ENCODE measurements around the gene TBCCD1.

The TBCCD1 gene

DNA sequence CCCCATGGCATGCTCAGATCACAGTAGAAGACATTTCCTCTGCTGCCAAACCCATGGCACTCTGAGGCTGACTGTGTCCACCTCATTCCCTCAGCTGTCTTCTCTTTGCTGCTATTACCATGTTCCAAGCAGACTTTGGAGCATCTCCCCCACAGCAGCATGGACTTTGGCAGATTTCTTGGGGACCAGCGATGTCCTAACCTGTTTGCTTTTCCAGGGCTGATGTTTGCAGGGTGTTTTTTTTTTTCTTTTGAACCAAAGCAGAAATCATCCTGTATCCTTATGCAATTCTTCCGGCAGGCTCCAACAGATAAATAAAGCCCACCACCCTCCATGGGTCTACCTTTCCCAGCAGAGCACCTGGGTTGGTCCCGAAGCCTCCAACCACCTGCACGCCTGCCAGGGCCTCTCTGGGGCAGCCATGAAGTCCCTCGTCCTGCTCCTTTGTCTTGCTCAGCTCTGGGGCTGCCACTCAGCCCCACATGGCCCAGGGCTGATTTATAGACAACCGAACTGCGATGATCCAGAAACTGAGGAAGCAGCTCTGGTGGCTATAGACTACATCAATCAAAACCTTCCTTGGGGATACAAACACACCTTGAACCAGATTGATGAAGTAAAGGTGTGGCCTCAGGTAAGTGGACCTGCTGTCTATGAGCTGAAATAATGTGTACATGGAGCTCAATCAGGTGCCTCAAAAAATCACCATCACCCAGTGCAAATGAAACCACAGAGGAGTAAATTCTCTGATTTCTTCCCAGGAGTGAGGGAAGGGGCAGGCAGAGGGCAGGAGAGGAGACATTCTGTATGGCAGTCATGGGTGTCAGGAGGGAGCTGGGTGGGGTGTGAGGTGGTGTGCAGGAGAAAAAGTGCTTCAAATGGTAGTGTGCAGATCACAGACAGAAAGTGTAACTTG, 45.8 kb upstream of the TBCCD1 start, which contains the start of gene AHSG:
AHSG (plus strand) TSS at position 340 of the 916 bp plus-strand sequence; CDS start at position 422, 82 bp downstream.
- POLR2A ChIA-PET (ENCODE audit: low non-redundant PET) = no interaction called here
- no peak for DNase-seq (ENCODE audit: low spot score)

DNA sequence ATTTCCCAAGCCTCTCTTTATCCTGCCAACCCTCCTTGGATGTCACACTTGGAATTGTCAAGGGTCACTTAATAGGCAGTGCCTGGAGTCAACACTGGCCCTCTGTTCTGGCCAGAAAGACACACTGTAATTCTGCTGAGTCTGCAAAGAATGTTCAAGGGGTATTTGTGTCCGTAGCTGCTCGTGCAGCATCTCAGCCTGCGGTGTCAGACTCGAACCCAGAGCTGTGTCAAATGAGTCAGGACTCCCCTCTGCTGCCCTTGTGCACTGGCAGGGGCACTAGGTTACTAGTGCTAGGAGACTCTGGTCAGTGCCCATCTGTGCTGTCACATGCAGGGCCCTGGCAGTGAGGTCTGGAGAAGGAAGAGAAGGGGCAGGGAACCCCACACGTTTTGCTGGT, 44.9 kb upstream of the TBCCD1 start:
- ChIA-PET CTCF (interaction anchor here (0.6 kb wide), 1 partner anchor 8 kb away, joined by 4 read pairs; no protein-coding TSS in a partner anchor), POLR2A (ENCODE audit: low non-redundant PET) (no interaction called here)
- TF ChIP-seq, protein P1, sequence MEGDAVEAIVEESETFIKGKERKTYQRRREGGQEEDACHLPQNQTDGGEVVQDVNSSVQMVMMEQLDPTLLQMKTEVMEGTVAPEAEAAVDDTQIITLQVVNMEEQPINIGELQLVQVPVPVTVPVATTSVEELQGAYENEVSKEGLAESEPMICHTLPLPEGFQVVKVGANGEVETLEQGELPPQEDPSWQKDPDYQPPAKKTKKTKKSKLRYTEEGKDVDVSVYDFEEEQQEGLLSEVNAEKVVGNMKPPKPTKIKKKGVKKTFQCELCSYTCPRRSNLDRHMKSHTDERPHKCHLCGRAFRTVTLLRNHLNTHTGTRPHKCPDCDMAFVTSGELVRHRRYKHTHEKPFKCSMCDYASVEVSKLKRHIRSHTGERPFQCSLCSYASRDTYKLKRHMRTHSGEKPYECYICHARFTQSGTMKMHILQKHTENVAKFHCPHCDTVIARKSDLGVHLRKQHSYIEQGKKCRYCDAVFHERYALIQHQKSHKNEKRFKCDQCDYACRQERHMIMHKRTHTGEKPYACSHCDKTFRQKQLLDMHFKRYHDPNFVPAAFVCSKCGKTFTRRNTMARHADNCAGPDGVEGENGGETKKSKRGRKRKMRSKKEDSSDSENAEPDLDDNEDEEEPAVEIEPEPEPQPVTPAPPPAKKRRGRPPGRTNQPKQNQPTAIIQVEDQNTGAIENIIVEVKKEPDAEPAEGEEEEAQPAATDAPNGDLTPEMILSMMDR (conservative IDR thresholded peaks at IDR 0.05; ENCODE audit: low read depth) = no peak
- DNase-seq (ENCODE audit: low spot score) = no peak
- no peak overlapping the region for H3K27ac ChIP-seq

More for the DNA sequence above, 45.8 kb upstream of the TBCCD1 start, which contains the start of gene AHSG:
- H3K27ac ChIP-seq = no peak within 1 kb of the TSS
- CTCF ChIA-PET = interaction anchor here (0.6 kb wide), 1 partner anchor 9 kb away, joined by 4 read pairs; no protein-coding TSS in a partner anchor
- TF ChIP-seq, protein P1 (conservative IDR thresholded peaks at IDR 0.05; ENCODE audit: low read depth) = no peak

DNA sequence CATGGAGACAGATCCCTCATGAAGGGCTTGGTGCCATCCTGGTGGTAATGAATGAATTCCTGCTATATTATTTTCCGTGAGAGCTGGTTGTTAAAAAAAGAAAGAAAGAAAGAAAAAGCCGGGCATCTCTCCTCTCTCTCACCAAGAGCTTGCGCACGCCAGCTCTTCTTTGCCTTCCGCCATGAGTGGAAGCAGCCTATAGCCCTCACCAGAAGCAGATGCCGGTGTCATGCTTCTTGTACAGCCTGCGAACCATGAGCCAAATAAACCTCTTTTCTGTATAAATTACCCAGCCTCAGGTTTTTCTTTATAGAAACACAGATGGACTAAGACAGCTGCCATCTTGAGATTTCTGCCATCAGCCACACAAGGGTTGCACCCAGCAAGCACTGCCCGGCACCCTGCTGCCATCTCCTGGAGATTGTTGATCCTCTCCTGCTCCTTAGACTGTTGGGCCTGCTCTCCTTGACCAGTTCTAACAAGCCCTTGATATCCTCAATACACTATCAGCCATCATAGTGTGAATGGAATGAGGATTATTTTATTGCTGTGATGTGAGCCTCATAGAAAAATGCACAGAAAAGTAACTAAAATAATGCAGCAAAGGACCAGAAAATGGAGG, 42.2 kb upstream of the TBCCD1 start:
- TF ChIP-seq, protein P1 (conservative IDR thresholded peaks at IDR 0.05; ENCODE audit: low read depth) = no peak; the same call in 1 of the 2 replicates
- ChIA-PET POLR2A (ENCODE audit: low non-redundant PET) (no interaction called here), CTCF (interaction anchor here (0.6 to 1.0 kb wide), 5 partner anchors 12 to 666 kb away, joined by 3 to 8 read pairs (median 3); partner anchors contain the start of gene EIF4A2)
- peak; percentile 55 for DNase-seq (ENCODE audit: low spot score)
- H3K27ac ChIP-seq = no peak overlapping the region

DNA sequence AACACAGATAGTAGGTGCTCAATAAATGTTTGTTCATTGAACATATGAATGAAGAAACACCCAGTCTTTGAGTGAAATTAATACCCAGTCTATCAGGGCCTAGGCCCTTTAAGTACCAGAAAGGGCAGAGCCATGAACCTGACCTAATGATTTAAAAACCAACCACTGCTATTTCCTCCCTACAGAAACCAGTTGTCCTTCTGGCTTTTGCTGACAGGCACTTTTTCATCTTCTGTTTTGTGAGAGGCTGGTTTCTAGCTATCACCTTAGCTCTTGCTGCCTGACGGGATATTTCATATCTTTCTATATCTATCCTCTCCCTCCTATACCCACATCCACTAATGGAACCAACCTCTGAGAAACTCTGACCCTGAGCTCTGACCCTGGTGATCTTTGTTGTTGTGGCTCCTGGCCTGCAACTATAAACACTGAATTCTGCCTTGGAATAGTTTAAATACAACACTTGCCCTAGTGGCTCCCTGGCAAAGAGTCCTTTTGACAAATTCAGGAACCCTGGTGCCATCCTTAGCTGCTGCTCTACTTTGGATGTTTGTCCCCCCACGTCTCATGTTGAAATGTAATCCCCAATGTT, 41.6 kb upstream of the TBCCD1 start:
- ChIA-PET CTCF (interaction anchor here (0.6 to 1.0 kb wide), 4 partner anchors 11 to 175 kb away, joined by 3 to 8 read pairs (median 3); partner anchors contain the start of gene EIF4A2), POLR2A (ENCODE audit: low non-redundant PET) (no interaction called here)
- TF ChIP-seq, protein P1 (conservative IDR thresholded peaks at IDR 0.05; ENCODE audit: low read depth) = no peak
- DNase-seq (ENCODE audit: low spot score) = no peak
- no peak overlapping the region for H3K27ac ChIP-seq

DNA sequence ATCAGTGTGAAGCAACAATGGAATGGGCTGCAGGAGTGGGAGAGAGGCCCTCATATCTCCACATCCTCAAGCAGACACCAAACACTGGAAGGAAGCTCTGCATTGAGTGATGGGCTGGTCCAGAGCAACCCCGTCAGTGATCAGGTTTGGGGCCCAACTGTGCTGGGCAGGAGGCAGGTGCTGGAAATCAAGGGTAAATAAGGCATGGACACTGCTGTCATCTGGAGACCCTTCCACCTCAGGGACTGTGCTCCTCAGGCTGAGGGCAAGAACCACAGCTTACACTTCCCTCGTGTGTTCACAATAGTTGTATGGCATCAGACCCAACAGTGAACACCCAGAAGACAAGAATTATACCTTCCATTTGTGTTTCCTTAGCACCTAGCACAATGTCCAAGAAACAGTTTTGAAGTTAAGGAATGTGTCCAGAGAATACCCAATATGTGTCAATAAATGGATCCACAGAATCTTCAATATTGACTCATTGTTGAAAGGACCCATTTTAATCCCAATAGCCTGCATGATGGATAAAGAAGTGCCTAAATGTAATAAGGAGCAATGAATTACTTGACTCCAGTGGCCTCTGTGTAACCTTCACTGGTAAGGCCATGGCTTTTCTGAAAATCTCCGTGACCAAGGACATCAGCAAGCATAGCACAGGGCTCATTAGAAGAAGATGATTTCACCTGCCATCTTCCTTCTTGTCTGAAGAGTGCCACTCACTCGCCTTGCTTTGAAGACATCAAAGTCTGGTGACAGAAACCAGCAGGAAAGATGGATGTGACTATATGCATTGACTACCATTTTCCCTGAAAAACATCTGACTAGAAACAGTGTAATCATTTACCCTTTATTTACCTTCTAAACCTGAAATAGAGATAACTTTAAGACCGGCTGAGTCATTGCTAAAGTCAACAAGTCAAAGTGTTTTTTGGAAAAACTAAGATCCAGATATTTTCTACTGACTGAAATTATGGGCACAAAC, 38.7 kb upstream of the TBCCD1 start:
- TF ChIP-seq, protein P1 (conservative IDR thresholded peaks at IDR 0.05; ENCODE audit: low read depth) = no peak
- DNase-seq (ENCODE audit: low spot score) = no peak
- no peak overlapping the region for H3K27ac ChIP-seq
- ChIA-PET POLR2A (ENCODE audit: low non-redundant PET) (no interaction called here), CTCF (interaction anchor here (0.5 to 0.6 kb wide), 2 partner anchors 16 to 395 kb away, joined by 3 to 4 read pairs; no protein-coding TSS in a partner anchor)

All from RWPE1 (cell line).